SK-N-SH treated with all-trans-retinoic acid at 6 μM for 48 hours (cell line): Measurements from ENCODE around the gene CCDC68.

Experiments used
- ARNTL ChIP-seq: fragments of 450-650 bp; formaldehyde crosslinking; IDR thresholded peaks from 2 replicates; pipeline ENCODE4 v1.5.0; 2020; ENCODE audit warnings: low read depth, mild to moderate bottlenecking, moderate library complexity, borderline replicate concordance
- BACH2 ChIP-seq: fragments of 250-450 bp; sonication (Bioruptor Pico); IDR thresholded peaks from 2 replicates; pipeline ENCODE4 v1.9.0; 2021; ENCODE audit warnings: mild to moderate bottlenecking, borderline replicate concordance
- CSDC2 ChIP-seq: fragments of 250-450 bp; sonication (Bioruptor Pico); IDR thresholded peaks from 2 replicates; pipeline ENCODE4 v1.5.0; 2020; ENCODE audit warnings: mild to moderate bottlenecking, moderate library complexity
- RARB ChIP-seq: fragments of 250-450 bp; sonication (Bioruptor Pico); IDR thresholded peaks from 2 replicates; pipeline ENCODE4 v1.8.0; 2021; ENCODE audit warnings: mild to moderate bottlenecking, moderate library complexity
- ZNF565 ChIP-seq: fragments of 450-650 bp; formaldehyde crosslinking; conservative IDR thresholded peaks from 2 replicates; pipeline ENCODE4 v1.5.0; 2020; ENCODE audit warnings: low read depth, mild to moderate bottlenecking, moderate library complexity

- TF ChIP-seq ZNF565 (no peak), CSDC2 (CRISPR knock-in tag) (no peak), RARB (no peak), ARNTL (no peak), BACH2 (CRISPR knock-in tag) (no peak)
Measured at GRCh38 chr18:54961868-54962267, 2.6 kb upstream of the CCDC68 start.
